B cell (primary cell): Measurements from ENCODE around the gene SLC7A6OS.

Experiments
- EZH2 ChIP-seq: IDR thresholded peaks from 2 replicates; pipeline ENCODE4 v1.6.1; 2012; ENCODE audit warnings: borderline replicate concordance, low read depth, mild to moderate bottlenecking, moderate library complexity, low read length; ENCODE audit not compliant: insufficient read depth, poor library complexity, severe bottlenecking
- TF ChIP-seq, protein P1 (sequence below): fragments of 200-600 bp; IDR thresholded peaks from one replicate; pipeline ENCODE4 v1.8.0; 2022; ENCODE audit warnings: antibody characterized with exemption, mild to moderate bottlenecking

- TF ChIP-seq, protein P1, sequence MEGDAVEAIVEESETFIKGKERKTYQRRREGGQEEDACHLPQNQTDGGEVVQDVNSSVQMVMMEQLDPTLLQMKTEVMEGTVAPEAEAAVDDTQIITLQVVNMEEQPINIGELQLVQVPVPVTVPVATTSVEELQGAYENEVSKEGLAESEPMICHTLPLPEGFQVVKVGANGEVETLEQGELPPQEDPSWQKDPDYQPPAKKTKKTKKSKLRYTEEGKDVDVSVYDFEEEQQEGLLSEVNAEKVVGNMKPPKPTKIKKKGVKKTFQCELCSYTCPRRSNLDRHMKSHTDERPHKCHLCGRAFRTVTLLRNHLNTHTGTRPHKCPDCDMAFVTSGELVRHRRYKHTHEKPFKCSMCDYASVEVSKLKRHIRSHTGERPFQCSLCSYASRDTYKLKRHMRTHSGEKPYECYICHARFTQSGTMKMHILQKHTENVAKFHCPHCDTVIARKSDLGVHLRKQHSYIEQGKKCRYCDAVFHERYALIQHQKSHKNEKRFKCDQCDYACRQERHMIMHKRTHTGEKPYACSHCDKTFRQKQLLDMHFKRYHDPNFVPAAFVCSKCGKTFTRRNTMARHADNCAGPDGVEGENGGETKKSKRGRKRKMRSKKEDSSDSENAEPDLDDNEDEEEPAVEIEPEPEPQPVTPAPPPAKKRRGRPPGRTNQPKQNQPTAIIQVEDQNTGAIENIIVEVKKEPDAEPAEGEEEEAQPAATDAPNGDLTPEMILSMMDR, result no peak
- no peak for TF ChIP-seq EZH2
These were observed 9.8 kb downstream of the SLC7A6OS start for GRCh38 chr16:68300734-68301459.
